DOHH2 (cell line): ENCODE data around the gene FBXL17.

Source experiments
- H3F3A ChIP-seq: fragments of 200-600 bp; sonication (generic), shearing (Covaris generic); 2 replicates; pipeline ENCODE4 v1.6.0; 2016; ENCODE audit warnings: antibody characterized with exemption, mild to moderate bottlenecking; ENCODE audit not compliant: control insufficient read depth, insufficient read depth
- H3K27ac ChIP-seq: fragments of 200-600 bp; sonication (generic); 2 replicates; pipeline ENCODE4 v1.5.1; 2014; ENCODE audit warnings: low read depth, mild to moderate bottlenecking, low read length, moderate library complexity
- H3K27me3 ChIP-seq: fragments of 200-600 bp; sonication (generic); 2 replicates; pipeline ENCODE4 v1.6.1; 2014; ENCODE audit warnings: mild to moderate bottlenecking, low read length, mixed read lengths; ENCODE audit not compliant: control insufficient read depth
- H3K36me3 ChIP-seq: fragments of 200-600 bp; sonication (generic); 2 replicates; pipeline ENCODE4 v1.6.1; 2014; ENCODE audit warnings: mild to moderate bottlenecking, low read length, moderate library complexity, mixed read lengths; ENCODE audit not compliant: control insufficient read depth
- H3K4me1 ChIP-seq: fragments of 200-600 bp; sonication (generic); 2 replicates; pipeline ENCODE4 v1.6.1; 2014; ENCODE audit warnings: mild to moderate bottlenecking, low read length, mixed read lengths; ENCODE audit not compliant: control insufficient read depth
- H3K4me2 ChIP-seq: fragments of 200-600 bp; sonication (generic); 2 replicates; pipeline ENCODE4 v1.6.0; 2014; ENCODE audit warnings: mild to moderate bottlenecking, low read length, moderate library complexity
- H3K4me3 ChIP-seq: fragments of 200-600 bp; sonication (generic); 2 replicates; pipeline ENCODE4 v1.5.1; 2014; ENCODE audit warnings: mild to moderate bottlenecking, low read length, mixed read lengths
- H3K79me2 ChIP-seq: fragments of 200-600 bp; sonication (generic); 2 replicates; pipeline ENCODE4 v1.6.1; 2014; ENCODE audit warnings: mild to moderate bottlenecking, low read length, mixed read lengths; ENCODE audit not compliant: control insufficient read depth
- H3K9me2 ChIP-seq: fragments of 200-600 bp; sonication (generic); replicated peaks from 2 replicates; pipeline ENCODE4 v1.6.1; 2014; ENCODE audit warnings: mild to moderate bottlenecking, low read length, mixed read lengths; ENCODE audit not compliant: control insufficient read depth
- H3K9me3 ChIP-seq: fragments of 200-600 bp; sonication (generic); 2 replicates; pipeline ENCODE4 v1.6.1; 2014; ENCODE audit warnings: antibody characterized with exemption, low read length, mixed read lengths; ENCODE audit not compliant: control insufficient read depth, insufficient read depth
- H4K20me1 ChIP-seq: fragments of 200-600 bp; sonication (generic); 2 replicates; pipeline ENCODE4 v1.6.0; 2014; ENCODE audit warnings: low read depth, mild to moderate bottlenecking, antibody characterized with exemption, low read length, moderate library complexity; ENCODE audit not compliant: control insufficient read depth, insufficient read depth
- EZH2phosphoT487 ChIP-seq: fragments of 200-600 bp; sonication (generic); IDR thresholded peaks from 2 replicates; pipeline ENCODE4 v1.6.1; 2017; ENCODE audit warnings: borderline replicate concordance, mild to moderate bottlenecking, antibody characterized with exemption, low read length, moderate library complexity, mixed read lengths
- TF ChIP-seq, protein P1 (sequence below): fragments of 200-600 bp; sonication (generic); IDR thresholded peaks from one replicate; pipeline ENCODE4 v1.5.1; 2014; ENCODE audit warnings: antibody characterized with exemption, mild to moderate bottlenecking, low read depth, low read length; ENCODE audit not compliant: poor library complexity, severe bottlenecking

The FBXL17 gene

GRCh38 chr5:108345541-108346171 is 36.2 kb downstream of the FBXL17 start:
- no peaks in the 10 kb centered on the region for H3K9me3 ChIP-seq
- no peaks in the 10 kb centered on the region for H3F3A ChIP-seq
- H4K20me1 ChIP-seq = no peaks in the 10 kb centered on the region
- H3K27me3 ChIP-seq = no peaks in the 10 kb centered on the region
- H3K4me2 ChIP-seq = no peak overlapping the region
- no peaks in the 10 kb centered on the region for H3K9me2 ChIP-seq
- H3K79me2 ChIP-seq = no peaks in the 10 kb centered on the region
- no peaks in the 10 kb centered on the region for H3K36me3 ChIP-seq
- TF ChIP-seq, protein P1, sequence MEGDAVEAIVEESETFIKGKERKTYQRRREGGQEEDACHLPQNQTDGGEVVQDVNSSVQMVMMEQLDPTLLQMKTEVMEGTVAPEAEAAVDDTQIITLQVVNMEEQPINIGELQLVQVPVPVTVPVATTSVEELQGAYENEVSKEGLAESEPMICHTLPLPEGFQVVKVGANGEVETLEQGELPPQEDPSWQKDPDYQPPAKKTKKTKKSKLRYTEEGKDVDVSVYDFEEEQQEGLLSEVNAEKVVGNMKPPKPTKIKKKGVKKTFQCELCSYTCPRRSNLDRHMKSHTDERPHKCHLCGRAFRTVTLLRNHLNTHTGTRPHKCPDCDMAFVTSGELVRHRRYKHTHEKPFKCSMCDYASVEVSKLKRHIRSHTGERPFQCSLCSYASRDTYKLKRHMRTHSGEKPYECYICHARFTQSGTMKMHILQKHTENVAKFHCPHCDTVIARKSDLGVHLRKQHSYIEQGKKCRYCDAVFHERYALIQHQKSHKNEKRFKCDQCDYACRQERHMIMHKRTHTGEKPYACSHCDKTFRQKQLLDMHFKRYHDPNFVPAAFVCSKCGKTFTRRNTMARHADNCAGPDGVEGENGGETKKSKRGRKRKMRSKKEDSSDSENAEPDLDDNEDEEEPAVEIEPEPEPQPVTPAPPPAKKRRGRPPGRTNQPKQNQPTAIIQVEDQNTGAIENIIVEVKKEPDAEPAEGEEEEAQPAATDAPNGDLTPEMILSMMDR = peak; percentile 39
- no peak for TF ChIP-seq EZH2phosphoT487
- H3K4me1 ChIP-seq = no peaks in the 10 kb centered on the region
- H3K4me3 ChIP-seq = no peak overlapping the region
- H3K27ac ChIP-seq = no peak overlapping the region

DNA sequence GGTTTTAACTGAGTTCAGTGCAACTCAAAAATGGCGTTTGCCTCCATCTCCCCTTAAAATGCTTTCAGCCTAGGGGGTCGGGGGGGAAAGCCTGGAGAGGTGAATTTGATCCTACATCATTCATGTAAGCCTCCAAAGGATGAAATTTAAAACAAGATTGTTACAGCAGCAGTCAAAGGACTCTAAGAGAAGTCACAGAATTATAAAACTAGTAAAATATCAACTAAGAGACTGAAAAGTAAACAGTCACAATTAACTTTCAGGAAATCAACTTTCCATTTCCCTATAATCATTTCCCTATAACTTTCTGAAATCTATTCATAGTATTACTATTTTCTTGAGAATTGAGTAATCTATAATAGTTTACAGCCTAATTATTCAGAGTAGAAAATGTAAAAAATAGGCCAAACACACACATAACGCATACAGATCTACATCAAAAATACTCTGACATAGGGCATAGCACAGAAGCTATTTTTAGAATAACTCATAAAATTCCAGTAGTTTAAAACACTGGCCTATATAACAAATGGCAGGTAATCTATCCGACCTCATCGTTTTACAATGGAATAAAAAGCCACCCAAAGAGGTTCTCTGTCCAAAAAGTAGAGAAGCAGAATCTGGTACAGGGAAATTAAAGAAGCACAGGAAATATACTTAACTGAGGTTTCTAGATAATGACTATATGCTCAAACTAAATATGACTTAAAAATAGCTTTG is 37.6 kb downstream of the FBXL17 start:
- Histone ChIP-seq H3K4me1 (no peaks in the 10 kb centered on the region), H3K36me3 (no peaks in the 10 kb centered on the region), H3K9me2 (no peaks in the 10 kb centered on the region), H4K20me1 (no peaks in the 10 kb centered on the region), H3K4me2 (no peak overlapping the region), H3K27me3 (no peaks in the 10 kb centered on the region), H3K79me2 (no peaks in the 10 kb centered on the region), H3K9me3 (no peaks in the 10 kb centered on the region), H3K27ac (no peak overlapping the region), H3K4me3 (no peak overlapping the region), H3F3A (no peaks in the 10 kb centered on the region)
- TF ChIP-seq, protein P1 = no peak
- no peak for TF ChIP-seq EZH2phosphoT487

DNA sequence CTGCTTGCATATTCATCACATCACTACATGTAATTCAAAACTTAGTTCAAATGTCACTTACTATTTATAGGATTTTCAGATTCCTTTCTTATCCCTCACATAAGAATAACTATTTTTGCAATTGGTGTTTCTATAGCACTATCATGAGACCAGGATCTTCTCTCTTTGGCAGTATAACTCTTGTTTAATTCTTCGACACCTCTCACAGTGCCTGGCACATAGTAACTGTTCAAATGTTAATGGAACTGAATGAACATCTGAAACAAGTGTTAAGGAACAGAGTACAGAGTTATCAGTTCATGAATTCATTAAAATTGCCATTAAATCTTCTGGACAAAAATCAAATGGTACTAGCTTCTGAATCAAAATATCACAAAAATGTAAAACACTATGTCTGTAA is 40.0 kb downstream of the FBXL17 start:
- Histone ChIP-seq H3K4me3 (no peak overlapping the region), H3K9me3 (no peaks in the 10 kb centered on the region), H3K27me3 (no peaks in the 10 kb centered on the region), H3K9me2 (no peaks in the 10 kb centered on the region), H3K4me2 (no peak overlapping the region), H3K27ac (no peak overlapping the region), H3K36me3 (no peaks in the 10 kb centered on the region), H3F3A (no peaks in the 10 kb centered on the region), H3K79me2 (no peaks in the 10 kb centered on the region), H4K20me1 (no peaks in the 10 kb centered on the region), H3K4me1 (no peaks in the 10 kb centered on the region)
- TF ChIP-seq, protein P1 = no peak
- TF ChIP-seq EZH2phosphoT487 = no peak
